ENCODE measurements around the gene ACACA.
"Not testable (repeated sequence)": the region's sequence is repeated elsewhere in the genome, so short reads cannot be mapped to it uniquely, and the experiment has no call there.

ACACA gene

DNA sequence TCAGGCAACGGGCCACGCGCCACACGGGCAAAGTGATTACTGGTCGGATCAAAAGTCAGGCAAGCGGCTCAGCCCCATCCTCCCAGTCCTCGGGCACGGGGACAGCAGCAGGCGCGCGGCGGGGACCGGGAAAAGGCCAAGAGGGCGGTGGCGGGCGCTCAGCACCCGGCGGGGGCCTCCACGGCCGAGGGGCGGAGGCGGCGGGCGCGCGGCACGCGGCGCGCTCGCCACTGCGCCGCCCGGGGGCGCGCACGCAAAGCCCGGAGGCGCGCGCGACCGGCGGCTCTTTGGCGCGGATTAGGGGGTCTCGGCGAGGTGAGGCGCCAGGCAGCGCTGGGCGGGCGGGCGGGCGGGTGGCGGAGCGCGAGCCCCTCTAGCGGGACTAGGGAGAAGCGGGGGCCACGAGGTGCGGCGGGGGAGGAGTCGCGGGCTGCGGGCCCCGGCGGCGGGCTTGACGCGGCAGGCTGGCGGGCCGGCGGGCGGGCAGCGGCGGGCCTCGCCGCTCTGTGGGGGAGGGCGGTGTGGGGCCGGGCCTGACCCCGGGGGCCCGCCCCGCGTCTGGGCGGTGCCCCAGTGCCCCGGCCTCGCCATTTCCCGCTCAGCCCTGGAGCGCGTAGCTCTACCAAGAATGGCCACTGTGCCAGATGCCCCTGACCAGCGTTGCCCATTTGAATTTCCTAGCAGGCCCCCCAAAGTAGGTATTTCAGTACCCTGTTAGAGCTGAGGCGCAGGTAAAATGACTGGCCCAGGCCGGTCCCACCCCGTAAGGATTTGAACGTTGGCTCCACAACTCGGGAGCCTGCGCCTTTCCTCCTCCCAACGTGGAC is at the start of gene ACACA, which contains the start of gene TADA2A:
ACACA (minus strand) TSS at position 202 of the 827 bp plus-strand sequence. CDS start 537 bp downstream, outside the sequence.
TADA2A (plus strand) TSS at position 252 of the 827 bp plus-strand sequence. CDS start 4,480 bp downstream, outside the sequence.
- peak; percentile 75 for DNase-seq

DNA sequence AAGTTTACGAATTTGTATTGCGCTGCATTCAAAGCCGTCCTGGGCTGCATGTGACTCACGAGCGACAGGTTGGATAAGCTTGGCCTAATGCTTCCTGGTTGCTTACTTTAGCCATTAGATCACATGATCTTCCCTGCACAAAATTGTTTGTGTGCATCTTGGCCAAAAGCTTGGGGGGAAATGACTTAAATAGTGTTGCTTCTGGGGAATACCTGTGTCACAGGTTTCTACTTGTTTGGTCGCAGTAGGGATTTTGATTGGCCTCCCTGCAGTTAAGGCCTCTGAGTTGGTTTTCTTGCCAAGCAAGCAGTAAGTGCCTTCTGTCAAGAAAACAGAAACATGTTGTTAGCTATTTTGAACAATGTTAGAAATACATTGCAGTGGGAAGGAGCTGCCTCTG is 43.5 kb upstream of the ACACA start:
- DNase-seq, result no peak

DNA sequence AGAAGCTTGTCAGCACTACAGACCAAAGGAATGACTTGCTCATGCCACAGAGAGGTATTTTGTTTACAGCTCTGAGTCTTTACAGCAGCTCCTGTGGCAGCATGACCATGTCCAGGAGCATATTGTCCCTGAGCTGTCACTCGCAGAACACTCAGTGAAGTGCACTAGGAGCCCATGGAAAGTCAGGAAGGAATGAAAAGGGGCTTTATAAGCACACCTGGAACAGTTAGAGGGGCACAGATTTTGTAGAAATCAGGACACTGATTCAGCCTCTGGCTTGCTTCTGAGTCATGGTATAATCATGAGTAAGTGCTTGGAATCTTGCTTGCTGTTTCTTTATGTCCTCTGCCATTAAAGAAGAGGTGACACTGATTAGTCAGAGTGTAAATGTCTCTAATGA is 41.0 kb upstream of the ACACA start:
- DNase-seq, result no peak

DNA sequence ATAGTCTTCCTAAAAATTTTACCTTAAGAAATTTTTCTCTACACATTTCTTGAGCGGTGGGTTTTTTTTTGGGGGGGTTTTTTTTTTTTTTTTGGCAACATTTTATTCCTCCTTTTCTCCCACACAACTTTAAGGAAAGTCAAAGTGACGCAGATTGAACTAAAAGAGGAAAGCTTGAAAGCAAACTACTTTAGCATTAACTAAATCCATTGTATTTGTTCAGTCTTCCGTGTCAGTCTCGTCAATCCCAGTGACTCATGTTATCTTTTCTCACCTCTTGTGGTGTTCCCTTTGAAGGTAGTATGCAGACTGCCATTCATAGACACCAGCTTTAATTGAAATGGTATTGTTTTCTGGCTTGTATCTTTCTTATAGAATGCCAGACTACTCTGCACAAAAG is 39.4 kb upstream of the ACACA start:
- no peak for DNase-seq

DNA sequence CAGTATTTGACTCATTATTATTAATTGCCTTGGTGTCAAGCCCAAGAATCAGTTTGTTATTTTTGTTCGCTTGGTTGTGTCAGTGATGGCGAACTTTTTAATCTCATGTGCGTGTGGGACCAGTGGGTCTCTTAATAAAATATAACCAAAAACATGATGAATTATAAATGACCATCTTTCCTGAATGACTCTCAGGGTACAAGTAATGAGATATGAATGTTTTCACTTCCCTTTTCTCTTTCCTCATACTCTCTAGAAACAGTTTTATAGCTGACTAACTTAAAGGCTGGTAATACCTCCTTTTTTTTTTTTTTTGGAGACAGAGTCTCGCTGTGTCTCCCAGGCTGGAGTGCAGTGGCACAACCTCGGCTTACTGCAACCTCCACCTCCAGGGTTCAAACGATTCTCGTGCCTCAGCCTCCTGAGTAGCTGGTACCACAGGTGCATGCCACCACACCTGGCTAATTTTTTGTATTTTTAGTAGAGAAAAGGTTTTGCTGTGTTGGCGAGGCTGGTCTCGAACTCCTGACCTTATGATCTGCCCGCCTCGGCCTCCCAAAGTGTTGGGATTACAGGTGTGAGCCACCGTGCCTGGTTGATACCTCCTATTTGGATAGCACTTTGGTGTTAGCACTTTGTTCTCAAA is 34.9 kb upstream of the ACACA start:
- not testable (repeated sequence) for DNase-seq

DNA sequence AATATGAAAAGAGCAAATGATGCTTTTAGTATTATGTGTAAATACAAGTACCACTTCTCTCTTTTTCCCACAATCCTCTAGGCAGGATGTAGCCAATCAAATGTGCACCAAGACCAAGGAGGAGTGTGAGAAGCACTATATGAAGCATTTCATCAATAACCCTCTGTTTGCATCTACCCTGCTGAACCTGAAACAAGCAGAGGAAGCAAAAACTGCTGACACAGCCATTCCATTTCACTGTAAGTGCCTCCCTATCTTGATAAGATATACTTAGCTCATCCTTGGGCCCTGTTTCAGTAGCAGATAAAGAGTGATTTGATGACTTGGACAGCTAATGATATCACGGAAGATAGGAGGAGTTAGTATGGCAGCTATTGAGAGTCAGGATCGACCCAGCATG is 33.8 kb upstream of the ACACA start:
- DNase-seq, result no peak

DNA sequence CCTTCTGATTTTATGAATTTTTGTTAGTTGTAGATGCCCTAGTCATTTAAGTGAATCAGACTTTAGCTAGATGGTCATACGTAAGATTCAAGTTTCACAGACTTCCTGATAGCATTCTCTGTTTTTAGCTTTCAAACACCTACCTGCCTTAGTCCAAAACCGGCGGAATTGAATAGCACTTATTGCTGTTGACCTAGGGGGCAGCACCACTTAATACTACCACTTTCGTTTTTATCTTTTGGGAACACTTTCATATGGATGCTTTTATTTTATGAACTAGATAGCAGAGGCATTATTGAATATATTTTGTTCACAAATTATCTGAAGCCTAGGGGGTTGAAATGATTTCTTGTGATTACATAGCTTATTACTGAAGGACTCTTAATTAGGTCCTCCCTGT is 31.5 kb upstream of the ACACA start:
- DNase-seq, result no peak

DNA sequence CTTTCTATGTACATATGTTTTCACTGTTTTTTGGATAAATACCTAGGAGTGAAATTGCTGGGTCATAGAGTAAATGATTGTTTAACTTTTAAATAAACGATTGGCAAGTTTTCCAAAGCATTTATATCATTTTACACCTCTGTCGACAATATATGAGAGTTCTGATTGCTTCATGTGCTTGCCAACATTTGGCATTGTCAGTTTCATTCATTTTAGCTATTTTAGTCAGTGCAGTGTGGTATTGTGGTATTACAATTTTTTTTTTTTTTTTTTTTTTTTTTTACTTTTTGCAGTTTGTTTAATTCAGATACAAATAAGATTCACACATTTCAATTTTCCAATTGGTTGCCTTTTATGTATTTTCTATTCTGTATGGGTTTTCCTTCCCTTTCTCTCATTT is 26.0 kb upstream of the ACACA start:
- no peak for DNase-seq

DNA sequence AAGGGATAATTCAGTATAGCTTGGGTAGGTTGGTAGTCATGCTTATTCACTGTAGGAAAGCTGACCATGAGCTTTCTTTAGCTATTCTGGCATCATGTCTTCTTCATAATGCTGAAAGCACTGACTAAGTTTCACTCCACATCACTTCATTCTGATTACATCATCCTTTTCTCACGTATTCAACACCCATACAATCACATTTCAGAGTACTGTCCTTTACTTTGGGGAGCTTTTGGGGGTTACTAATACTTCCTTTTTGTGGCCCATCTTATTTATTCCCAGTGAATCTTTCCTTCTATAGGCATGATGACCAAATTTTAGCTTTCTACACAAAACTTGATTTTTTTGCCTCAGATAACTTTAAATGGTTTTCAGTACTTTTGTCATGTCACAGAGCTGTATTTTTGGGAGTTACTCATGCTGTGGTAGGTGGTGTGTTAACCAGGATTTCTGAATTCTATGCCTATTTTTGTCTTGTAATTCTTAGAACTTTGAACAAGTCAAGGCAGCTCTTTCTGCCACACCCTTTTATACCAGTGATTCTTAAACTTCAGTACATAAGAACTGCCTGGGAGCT is 23.5 kb upstream of the ACACA start:
- no peak for DNase-seq

GRCh38 chr17:37429453-37429852 is 22.8 kb upstream of the ACACA start:
- no peak for DNase-seq

- no peak for DNase-seq
Observed at GRCh38 chr17:37429039-37429438, 22.4 kb upstream of the ACACA start.

DNA sequence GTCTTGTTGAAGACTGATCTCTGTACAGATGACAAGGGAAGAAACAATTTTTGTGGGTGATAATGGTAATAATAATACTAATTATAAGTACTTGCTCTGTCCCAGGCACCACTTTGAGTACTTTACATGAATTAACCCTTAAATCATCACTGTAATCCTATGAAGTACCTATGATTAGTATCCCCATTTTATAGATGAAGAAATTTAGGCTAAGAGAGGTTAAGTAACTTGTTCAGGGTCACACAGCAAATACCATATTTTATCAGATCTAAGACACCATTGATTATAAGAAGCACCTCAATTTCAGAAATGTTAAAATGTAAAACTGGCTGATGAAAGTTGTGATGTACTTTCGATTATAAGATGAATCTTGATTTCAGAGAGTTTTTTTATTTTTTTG is 18.6 kb upstream of the ACACA start:
- no peak for DNase-seq

- no peak for DNase-seq
Observed at GRCh38 chr17:37422971-37423625, 16.5 kb upstream of the ACACA start.

DNA sequence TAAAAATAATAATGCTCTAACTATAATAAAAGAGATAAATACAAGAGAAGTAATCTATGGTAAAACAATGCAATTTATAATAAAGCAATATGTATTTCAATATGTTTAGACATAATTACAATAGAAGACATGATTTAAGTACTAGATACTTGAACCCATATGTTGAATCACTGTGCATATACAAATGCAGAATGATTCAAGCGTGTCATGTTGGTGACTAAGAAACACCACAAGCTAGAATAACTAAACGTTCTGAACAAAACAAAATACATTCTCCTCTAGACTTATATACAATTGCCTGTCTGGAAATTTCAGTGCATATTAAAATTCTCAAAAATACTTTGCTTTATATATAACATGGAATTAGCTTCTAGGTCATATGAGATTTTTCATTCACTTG is 11.2 kb upstream of the ACACA start:
- no peak for DNase-seq

GRCh38 chr17:37413875-37414519 is 7.4 kb upstream of the ACACA start:
- DNase-seq, result no peak

GRCh38 chr17:37410357-37410756 is 3.7 kb upstream of the ACACA start:
- DNase-seq, result no peak

DNA sequence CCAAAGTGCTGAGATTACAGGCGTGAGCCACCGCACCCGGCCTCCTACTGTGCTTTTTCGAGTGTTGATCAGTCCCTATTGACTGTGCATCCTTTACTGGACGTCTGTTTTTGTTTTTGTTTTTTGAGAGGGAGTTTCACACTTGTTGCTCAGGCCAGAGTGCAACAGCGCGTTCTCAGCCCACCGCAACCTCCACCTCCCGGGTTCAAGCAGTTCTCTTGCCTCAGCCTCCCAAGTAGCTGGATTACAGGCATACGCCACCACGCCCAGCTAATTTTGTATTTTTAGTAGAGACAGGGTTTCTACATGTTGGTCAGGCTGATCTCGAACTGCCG is 1.5 kb upstream of the ACACA start:
- not testable (repeated sequence) for DNase-seq

DNA sequence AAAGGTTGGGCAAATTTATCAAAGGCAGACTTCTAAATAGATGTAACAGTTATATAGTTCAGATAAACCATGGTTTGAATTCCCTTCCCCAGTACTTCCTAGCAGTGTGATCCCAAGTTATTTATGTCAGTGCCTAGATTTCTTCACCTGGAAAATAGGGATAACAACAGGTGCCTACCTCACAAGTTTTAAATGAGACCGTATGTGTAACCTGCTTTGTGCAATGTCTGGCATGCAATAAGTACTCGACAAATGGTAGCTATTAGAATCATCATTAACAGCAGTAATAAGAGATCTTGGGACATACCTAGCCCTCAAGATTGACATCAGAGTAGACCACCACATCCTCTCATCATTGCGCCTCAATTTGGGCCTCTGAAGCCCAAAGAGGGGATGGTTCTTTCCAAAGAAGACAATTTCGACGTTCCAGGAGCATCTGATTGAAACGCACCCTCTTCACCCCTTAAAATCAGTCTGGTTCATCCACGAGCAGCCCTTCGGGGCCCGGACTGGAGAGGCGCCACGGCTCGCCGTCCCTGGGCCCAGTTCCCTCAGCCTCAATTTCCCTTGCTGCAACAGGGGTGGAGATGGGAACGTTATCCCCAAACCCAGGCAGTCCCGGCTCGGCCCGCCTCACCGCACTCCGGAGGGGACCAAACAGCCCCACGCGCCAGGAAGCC is 541 bp downstream of the ACACA start:
- no peak for DNase-seq

DNA sequence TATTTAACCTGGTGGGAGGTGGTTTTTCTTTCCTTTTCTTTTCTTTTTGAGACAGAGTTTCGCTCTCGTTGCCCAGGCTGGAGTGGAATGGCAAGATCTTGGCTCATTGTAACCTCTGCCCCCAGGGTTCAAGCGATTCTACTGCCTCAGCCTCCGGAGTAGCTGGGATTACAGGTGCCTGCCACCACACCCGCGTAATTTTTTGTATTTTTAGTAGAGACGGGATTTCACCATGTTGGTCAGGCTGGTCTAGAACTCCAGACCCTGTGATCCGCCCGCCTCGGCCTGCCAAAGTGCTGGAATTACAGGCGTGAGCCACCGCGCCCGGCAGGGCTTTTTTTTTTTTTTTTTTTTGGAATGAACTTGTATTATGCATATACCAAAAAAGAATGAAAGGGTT is 1.1 kb downstream of the ACACA start:
- not testable (repeated sequence) for DNase-seq

GRCh38 chr17:37400505-37400904 is 6.1 kb downstream of the ACACA start:
- DNase-seq, result no peak

DNA sequence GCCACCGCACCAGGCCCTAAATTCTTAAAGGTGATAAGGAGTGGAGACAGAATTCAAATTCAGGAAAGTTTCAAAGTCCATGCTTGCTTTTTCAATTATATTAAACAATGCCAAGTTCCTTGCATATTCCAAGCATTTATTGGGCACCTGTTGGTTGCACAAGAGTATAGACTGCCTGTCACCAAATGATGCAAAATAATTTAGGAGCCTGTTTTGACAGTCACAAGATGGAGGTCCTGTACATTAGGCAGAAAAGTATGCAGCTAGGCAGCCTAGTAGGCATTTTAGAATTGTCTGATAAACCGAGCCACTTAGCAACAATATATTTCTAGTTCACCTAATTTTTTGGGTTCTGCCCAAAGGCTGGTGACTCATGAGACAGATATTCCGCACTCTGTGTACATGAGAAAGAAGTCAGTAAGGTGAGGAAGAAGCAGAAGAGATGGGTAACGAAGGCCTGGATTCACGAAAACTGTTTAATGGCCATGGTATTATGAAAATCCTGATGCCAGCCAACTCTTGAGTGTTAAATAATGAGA is 7.3 kb downstream of the ACACA start:
- DNase-seq, result no peak

DNA sequence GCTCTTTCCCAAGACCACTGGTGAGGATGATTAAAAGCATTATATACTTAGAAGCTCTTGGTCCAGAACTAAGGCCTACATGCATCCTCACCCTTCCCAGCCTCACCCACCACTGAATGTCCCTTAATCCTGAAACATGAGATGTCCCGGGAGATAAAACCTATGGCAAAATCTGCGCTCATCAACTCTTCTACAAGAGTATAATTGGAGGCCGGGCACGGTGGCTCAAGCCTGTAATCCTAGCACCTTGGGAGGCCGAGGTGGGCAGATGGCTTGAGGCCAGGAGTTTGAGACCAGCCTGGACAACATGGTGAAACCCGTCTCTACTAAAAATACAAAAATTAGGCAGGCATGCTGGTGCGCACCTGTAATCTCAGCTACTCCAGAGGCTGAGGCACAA is 13.3 kb downstream of the ACACA start:
- no peak for DNase-seq
